ENCODE data around the gene ALAS1. TPM values are rescaled to one million over a fixed set of nuclear protein-coding genes. Genes with fewer than 3 reads are reported as not detected.

Gene ALAS1
- total RNA-seq, 6 donors from 2014 or later = 53.2 to 97.3 (median 74.0) TPM

GRCh38 chr3:52227766-52228165 lies 29.8 kb downstream of the ALAS1 start:
- Histone ChIP-seq H3K4me3 (no peak overlapping the region), H3K4me1 (peaks cover 0 to 8% (median 4%) of the 10 kb centered on the region in 4 donors), H3K27me3 (no peaks in the 10 kb centered on the region), H3K9me3 (no peaks in the 10 kb centered on the region), H3K36me3 (peaks cover 21 to 53% (median 43%) of the 10 kb centered on the region in 4 donors), H3K27ac (no peak overlapping the region)
- TF ChIP-seq CTCF (IDR thresholded peaks at IDR 0.05) = no peak
- no peak for TF ChIP-seq POLR2A (IDR thresholded peaks at IDR 0.05)
- no peak for TF ChIP-seq EP300 (IDR thresholded peaks at IDR 0.05)
- TF ChIP-seq POLR2AphosphoS5 (IDR thresholded peaks at IDR 0.05) = no peak
- WGBS, 2 donors = 83 to 85% methylated on average over 4 to 7 of the region's 7 CpGs
- ATAC-seq (ENCODE audit: low FRiP score in 2 of 2) (no peak), DNase-seq (no peak)

GRCh38 chr3:52228266-52228665 lies 30.3 kb downstream of the ALAS1 start:
- WGBS, 2 donors = 85 to 90% methylated on average over 9 to 10 of the region's 10 CpGs

GRCh38 chr3:52228751-52229291 lies 30.9 kb downstream of the ALAS1 start:
- DNase-seq = peak in 1 of 2 donors; percentile 16
- 91 to 98% methylated on average over 9 to 19 of the region's 21 CpGs for WGBS, 2 donors
- H3K36me3 ChIP-seq = peaks cover 21 to 60% (median 47%) of the 10 kb centered on the region in 4 donors

More at GRCh38 chr3:52228266-52228665, 30.3 kb downstream of the ALAS1 start:
- ATAC-seq (ENCODE audit: low FRiP score in 2 of 2) = no peak
- Histone ChIP-seq H3K36me3 (peaks cover 21 to 58% (median 46%) of the 10 kb centered on the region in 4 donors), H3K4me3 (no peak overlapping the region), H3K9me3 (no peaks in the 10 kb centered on the region), H3K27ac (no peak overlapping the region), H3K4me1 (peaks cover 0 to 12% (median 4%) of the 10 kb centered on the region in 4 donors), H3K27me3 (no peaks in the 10 kb centered on the region)
- peak in 1 of 2 donors; percentile 19 for DNase-seq
- TF ChIP-seq POLR2AphosphoS5 (IDR thresholded peaks at IDR 0.05) (no peak), EP300 (IDR thresholded peaks at IDR 0.05) (no peak), CTCF (IDR thresholded peaks at IDR 0.05) (no peak), POLR2A (IDR thresholded peaks at IDR 0.05) (no peak)

GRCh38 chr3:52229656-52230055 lies 31.7 kb downstream of the ALAS1 start:
- peak in 1 of 2 donors; percentile 19 for DNase-seq
- WGBS, 2 donors = 90% methylated on average over 10 of the region's 13 CpGs; no CpG with 5 or more reads in 1 of the 2 donors
- ATAC-seq (ENCODE audit: low FRiP score in 2 of 2) = no peak
- Histone ChIP-seq H3K27ac (no peak overlapping the region), H3K4me3 (no peak overlapping the region), H3K4me1 (peaks cover 0 to 13% (median 4%) of the 10 kb centered on the region in 4 donors), H3K27me3 (no peaks in the 10 kb centered on the region), H3K36me3 (peaks cover 21 to 68% (median 56%) of the 10 kb centered on the region in 4 donors), H3K9me3 (no peaks in the 10 kb centered on the region)
- TF ChIP-seq POLR2A (IDR thresholded peaks at IDR 0.05) = no peak
- TF ChIP-seq POLR2AphosphoS5 (IDR thresholded peaks at IDR 0.05) = no peak
- TF ChIP-seq CTCF (IDR thresholded peaks at IDR 0.05) = no peak
- no peak for TF ChIP-seq EP300 (IDR thresholded peaks at IDR 0.05)

More at GRCh38 chr3:52228751-52229291, 30.9 kb downstream of the ALAS1 start:
- H3K27me3 ChIP-seq = no peaks in the 10 kb centered on the region
- H3K27ac ChIP-seq = no peak overlapping the region
- H3K4me1 ChIP-seq = peaks cover 0 to 13% (median 4%) of the 10 kb centered on the region in 4 donors
- H3K9me3 ChIP-seq = no peaks in the 10 kb centered on the region
- TF ChIP-seq POLR2A (IDR thresholded peaks at IDR 0.05) (no peak), POLR2AphosphoS5 (IDR thresholded peaks at IDR 0.05) (no peak), EP300 (IDR thresholded peaks at IDR 0.05) (no peak), CTCF (IDR thresholded peaks at IDR 0.05) (no peak)
- ATAC-seq (ENCODE audit: low FRiP score in 2 of 2) = no peak
- H3K4me3 ChIP-seq = no peak overlapping the region

- Histone ChIP-seq H3K4me3 (no peak overlapping the region), H3K9me3 (no peaks in the 10 kb centered on the region), H3K36me3 (peaks cover 21 to 74% (median 59%) of the 10 kb centered on the region in 4 donors), H3K4me1 (peaks cover 0 to 13% (median 5%) of the 10 kb centered on the region in 4 donors), H3K27me3 (no peaks in the 10 kb centered on the region), H3K27ac (no peak overlapping the region)
- DNase-seq (peak in 1 of 2 donors; percentile 16), ATAC-seq (ENCODE audit: low FRiP score in 2 of 2) (no peak)
- TF ChIP-seq POLR2A (IDR thresholded peaks at IDR 0.05) (no peak), EP300 (IDR thresholded peaks at IDR 0.05) (no peak), POLR2AphosphoS5 (IDR thresholded peaks at IDR 0.05) (no peak), CTCF (IDR thresholded peaks at IDR 0.05) (no peak)
- 94 to 95% methylated on average over 6 of the region's 6 CpGs for WGBS, 2 donors
Observed at GRCh38 chr3:52230461-52230860, 32.5 kb downstream of the ALAS1 start.
